Measurements from ENCODE around the gene FRMD4A. TPM values are rescaled to one million over a fixed set of nuclear protein-coding genes. Genes with fewer than 3 reads are reported as not detected.

Gene FRMD4A
- total RNA-seq, 2 experiments from 2014 or later: 3.1 to 3.7 TPM

GRCh38 chr10:14126697-14127440, 203.9 kb downstream of the FRMD4A start:
- TF ChIP-seq CTCF (IDR thresholded peaks at IDR 0.05): no peak
- H3K27me3 Mint-ChIP-seq: no peaks in the 10 kb centered on the region
- no peak for DNase-seq
- Histone ChIP-seq H3K4me1 (ENCODE audit: insufficient read depth, low read length) (no peaks in the 10 kb centered on the region), H3K27me3 (ENCODE audit: control insufficient read depth in 1 of 2, insufficient read depth in 2 of 2, low read length in 2 of 2) (no peaks in the 10 kb centered on the region), H3K4me3 (ENCODE audit: low read length) (no peak overlapping the region), H3K27ac (ENCODE audit: low read depth in 1 of 2, low read length in 2 of 2) (no peak overlapping the region), H3K36me3 (ENCODE audit: insufficient read depth, low read length) (no peaks in the 10 kb centered on the region), H3K9me3 (ENCODE audit: control insufficient read depth in 1 of 2, insufficient read depth in 1 of 2, low read length in 2 of 2) (no peaks in the 10 kb centered on the region)
- H3K4me3 Mint-ChIP-seq: no peak overlapping the region
- no peaks in the 10 kb centered on the region for H3K4me1 Mint-ChIP-seq (ENCODE audit: low read depth)
- POLR2A ChIA-PET: no interaction called here
- CTCF ChIA-PET: no interaction called here
- ATAC-seq (ENCODE audit: poor library complexity): no peak
- intact Hi-C loops (cut with DNase I, micrococcal nuclease): no loop called here
- no peaks in the 10 kb centered on the region for H3K36me3 Mint-ChIP-seq (ENCODE audit: low read depth)
- H3K9me3 Mint-ChIP-seq: no peaks in the 10 kb centered on the region
- H3K27ac Mint-ChIP-seq: no peak overlapping the region

- POLR2A ChIA-PET: no interaction called here
These were observed 205.2 kb downstream of the FRMD4A start for GRCh38 chr10:14125564-14125963.

GRCh38 chr10:14124941-14125340, 205.8 kb downstream of the FRMD4A start:
- TF ChIP-seq CTCF (IDR thresholded peaks at IDR 0.05): no peak
- Histone ChIP-seq H3K9me3 (ENCODE audit: control insufficient read depth in 1 of 2, insufficient read depth in 1 of 2, low read length in 2 of 2) (no peaks in the 10 kb centered on the region), H3K4me1 (ENCODE audit: insufficient read depth, low read length) (no peaks in the 10 kb centered on the region), H3K27me3 (ENCODE audit: control insufficient read depth in 1 of 2, insufficient read depth in 2 of 2, low read length in 2 of 2) (no peaks in the 10 kb centered on the region), H3K36me3 (ENCODE audit: insufficient read depth, low read length) (no peaks in the 10 kb centered on the region), H3K27ac (ENCODE audit: low read depth in 1 of 2, low read length in 2 of 2) (no peak overlapping the region), H3K4me3 (ENCODE audit: low read length) (no peak overlapping the region)
- ATAC-seq (ENCODE audit: poor library complexity): no peak
- no peak for DNase-seq
- Mint-ChIP-seq H3K9me3 (no peaks in the 10 kb centered on the region), H3K27ac (no peak overlapping the region), H3K4me3 (no peak overlapping the region), H3K4me1 (ENCODE audit: low read depth) (no peaks in the 10 kb centered on the region), H3K36me3 (ENCODE audit: low read depth) (no peaks in the 10 kb centered on the region), H3K27me3 (no peaks in the 10 kb centered on the region)
- ChIA-PET POLR2A (no interaction called here), CTCF (no interaction called here)
- intact Hi-C loops (cut with DNase I, micrococcal nuclease): no loop called here

More at GRCh38 chr10:14125564-14125963, 205.2 kb downstream of the FRMD4A start:
- intact Hi-C loops (cut with DNase I, micrococcal nuclease): no loop called here
- no peaks in the 10 kb centered on the region for H3K36me3 Mint-ChIP-seq (ENCODE audit: low read depth)
- TF ChIP-seq CTCF (IDR thresholded peaks at IDR 0.05): no peak
- Histone ChIP-seq H3K9me3 (ENCODE audit: control insufficient read depth in 1 of 2, insufficient read depth in 1 of 2, low read length in 2 of 2) (no peaks in the 10 kb centered on the region), H3K27me3 (ENCODE audit: control insufficient read depth in 1 of 2, insufficient read depth in 2 of 2, low read length in 2 of 2) (no peaks in the 10 kb centered on the region), H3K4me3 (ENCODE audit: low read length) (no peak overlapping the region), H3K4me1 (ENCODE audit: insufficient read depth, low read length) (no peaks in the 10 kb centered on the region), H3K36me3 (ENCODE audit: insufficient read depth, low read length) (no peaks in the 10 kb centered on the region), H3K27ac (ENCODE audit: low read depth in 1 of 2, low read length in 2 of 2) (no peak overlapping the region)
- H3K27me3 Mint-ChIP-seq: no peaks in the 10 kb centered on the region
- no peak overlapping the region for H3K4me3 Mint-ChIP-seq
- H3K4me1 Mint-ChIP-seq (ENCODE audit: low read depth): no peaks in the 10 kb centered on the region
- no peak for ATAC-seq (ENCODE audit: poor library complexity)
- no peak for DNase-seq
- no peaks in the 10 kb centered on the region for H3K9me3 Mint-ChIP-seq
- no peak overlapping the region for H3K27ac Mint-ChIP-seq
- CTCF ChIA-PET: no interaction called here
